ENCODE results near the gene RSBN1L.
"Not testable (repeated sequence)": the region's sequence is repeated elsewhere in the genome, so short reads cannot be mapped to it uniquely, and the experiment has no call there.

The RSBN1L gene

DNA sequence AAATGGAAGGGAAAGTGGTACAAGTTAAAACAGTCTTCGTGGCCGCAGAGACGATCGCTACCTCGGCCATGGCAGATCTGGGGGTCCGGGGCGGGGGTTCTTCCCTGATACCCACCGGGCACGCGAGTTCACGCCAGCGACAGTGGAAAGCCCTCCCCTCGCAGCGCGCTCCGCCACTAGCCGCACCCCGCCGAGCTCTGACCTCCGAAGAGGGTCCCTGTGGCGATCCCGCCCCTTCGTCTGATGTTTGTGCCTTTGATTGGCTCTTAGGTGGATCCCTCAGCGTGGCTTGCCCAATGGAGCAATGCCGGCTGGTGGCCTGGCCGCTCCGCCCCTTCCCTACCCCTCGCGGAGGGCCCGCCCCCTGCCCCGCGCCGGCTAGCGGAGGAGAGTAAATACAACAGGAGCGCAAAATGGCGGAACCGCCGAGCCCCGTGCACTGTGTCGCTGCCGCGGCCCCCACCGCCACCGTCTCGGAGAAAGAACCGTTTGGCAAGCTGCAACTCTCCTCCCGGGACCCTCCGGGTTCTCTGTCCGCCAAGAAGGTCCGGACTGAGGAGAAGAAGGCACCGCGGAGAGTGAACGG is at the start of gene RSBN1L:
Gene RSBN1L (plus strand): TSS at position 403 of the 586 bp plus-strand sequence. CDS start 11 bp downstream, at position 414.
- peaks cover under 1% of the 10 kb centered on the region; the same call in 1 of the 2 replicates for H3K36me3 ChIP-seq (ENCODE audit: control insufficient read depth, insufficient read depth, low read length)
- H3K4me3 ChIP-seq (ENCODE audit: low read depth, low read length), result peak within 1 kb of the TSS; percentile 99
- H3K9ac ChIP-seq (ENCODE audit: low read length), result peak within 1 kb of the TSS; percentile 97
- H3K9me3 ChIP-seq (ENCODE audit: control insufficient read depth, insufficient read depth, low read depth, low read length), result no peaks in the 10 kb centered on the region
- peaks cover 16% of the 10 kb centered on the region for H3K4me1 ChIP-seq (ENCODE audit: control insufficient read depth, insufficient read depth, low read length)
- peak within 1 kb of the TSS; percentile 88 for H3K27ac ChIP-seq (ENCODE audit: low read depth, low read length)
- H3K27me3 ChIP-seq (ENCODE audit: control insufficient read depth, insufficient read depth, low read length), result no peaks in the 10 kb centered on the region

DNA sequence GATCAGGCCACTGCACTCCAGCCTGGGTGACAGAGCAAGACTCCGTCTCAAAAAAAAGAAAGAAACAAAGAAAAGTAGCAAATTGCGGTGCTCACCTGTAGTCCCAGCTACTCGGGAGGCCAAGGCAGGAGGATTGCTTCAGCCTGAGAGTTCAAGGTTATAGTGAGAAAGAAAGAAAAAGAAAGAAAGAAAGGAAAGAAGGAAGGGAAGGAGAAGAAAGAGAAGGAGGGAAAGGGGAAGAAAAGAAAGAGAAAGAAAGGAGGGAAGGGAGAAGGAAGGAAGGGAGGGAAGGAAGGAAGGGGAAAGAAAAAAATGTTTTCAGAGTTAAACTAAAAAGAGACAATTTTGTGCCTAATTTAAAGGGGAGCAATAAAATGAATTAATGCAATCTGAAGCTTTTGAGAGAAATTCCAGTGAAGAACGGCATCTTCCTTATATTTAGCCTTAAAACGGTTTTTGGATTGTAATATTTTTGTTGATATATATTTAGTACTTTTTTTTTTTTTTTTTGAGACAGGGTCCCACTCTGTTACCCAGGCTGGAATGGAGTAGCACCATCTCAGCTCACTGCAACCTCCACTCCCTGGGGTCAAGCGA is 47.4 kb upstream of the RSBN1L start:
- no peak overlapping the region for H3K27ac ChIP-seq (ENCODE audit: low read depth, low read length)
- H3K4me1 ChIP-seq (ENCODE audit: control insufficient read depth, insufficient read depth, low read length), result no peaks in the 10 kb centered on the region
- H3K4me3 ChIP-seq (ENCODE audit: low read depth, low read length), result no peak overlapping the region
- H3K27me3 ChIP-seq (ENCODE audit: control insufficient read depth, insufficient read depth, low read length), result no peaks in the 10 kb centered on the region
- H3K9ac ChIP-seq (ENCODE audit: low read length), result no peak overlapping the region
- H3K36me3 ChIP-seq (ENCODE audit: control insufficient read depth, insufficient read depth, low read length), result peaks cover 43% of the 10 kb centered on the region
- no peaks in the 10 kb centered on the region for H3K9me3 ChIP-seq (ENCODE audit: control insufficient read depth, insufficient read depth, low read depth, low read length)

DNA sequence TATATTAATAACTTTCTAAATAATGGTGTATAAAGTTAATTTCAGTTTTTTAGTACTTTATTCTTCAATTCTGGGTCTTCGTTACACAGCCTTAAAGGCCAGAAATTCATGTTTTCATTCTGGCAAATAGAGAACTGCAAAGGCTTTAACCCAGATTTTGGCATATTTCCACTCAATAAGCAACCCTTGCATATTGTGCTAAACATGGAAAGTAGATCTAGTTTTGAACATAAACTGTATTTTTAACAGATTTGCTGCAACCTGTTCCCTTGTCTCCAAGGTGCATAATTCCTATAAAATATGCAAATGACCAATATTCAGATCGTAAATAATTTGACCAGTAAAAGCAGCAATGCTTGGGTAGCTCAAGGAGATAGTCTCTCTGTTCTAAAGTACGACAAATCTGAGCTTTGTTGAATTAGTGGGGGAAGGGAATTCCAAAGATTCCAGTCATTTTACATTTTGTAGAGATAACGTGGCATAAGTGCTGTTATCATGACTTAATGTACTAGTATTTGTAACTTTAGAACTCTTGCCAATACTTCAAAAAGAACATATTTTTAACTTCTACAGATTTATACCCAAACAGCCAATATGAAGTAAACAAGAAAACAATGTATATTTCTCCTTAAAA is 46.4 kb upstream of the RSBN1L start:
- H3K36me3 ChIP-seq (ENCODE audit: control insufficient read depth, insufficient read depth, low read length), result peaks cover 42% of the 10 kb centered on the region

DNA sequence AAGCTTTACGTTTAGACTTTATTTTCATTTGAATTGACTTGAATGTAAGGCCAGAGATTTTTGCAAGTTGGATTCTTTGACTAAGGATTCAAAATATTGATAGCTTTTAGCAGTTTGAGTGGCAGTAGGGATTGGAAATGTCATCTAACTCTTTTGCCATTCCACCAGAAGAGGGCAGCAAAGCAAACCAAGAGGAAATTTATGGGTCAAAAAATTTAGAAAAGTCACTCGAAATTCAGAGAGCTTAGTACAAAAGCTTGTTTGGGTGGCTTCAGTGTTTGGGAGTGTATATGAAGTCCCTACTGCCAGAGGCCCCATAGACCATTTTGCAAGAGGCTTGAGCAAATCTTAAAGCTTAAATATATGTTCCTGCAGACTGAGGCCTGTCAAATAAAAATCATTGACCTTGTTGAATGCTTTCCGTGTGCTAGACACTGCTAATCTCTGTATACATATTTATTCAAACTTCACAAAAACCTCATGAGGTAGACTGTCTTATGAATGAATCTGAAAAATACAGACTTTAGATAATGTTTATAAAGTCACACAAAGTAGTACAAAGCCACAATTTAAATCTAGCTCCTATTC is 44.6 kb upstream of the RSBN1L start:
- Histone ChIP-seq H3K9ac (ENCODE audit: low read length) (no peak overlapping the region), H3K9me3 (ENCODE audit: control insufficient read depth, insufficient read depth, low read depth, low read length) (no peaks in the 10 kb centered on the region), H3K27ac (ENCODE audit: low read depth, low read length) (no peak overlapping the region), H3K27me3 (ENCODE audit: control insufficient read depth, insufficient read depth, low read length) (no peaks in the 10 kb centered on the region), H3K4me3 (ENCODE audit: low read depth, low read length) (no peak overlapping the region), H3K4me1 (ENCODE audit: control insufficient read depth, insufficient read depth, low read length) (no peaks in the 10 kb centered on the region), H3K36me3 (ENCODE audit: control insufficient read depth, insufficient read depth, low read length) (peaks cover 47% of the 10 kb centered on the region)

More for the DNA sequence above, 46.4 kb upstream of the RSBN1L start:
- Histone ChIP-seq H3K9me3 (ENCODE audit: control insufficient read depth, insufficient read depth, low read depth, low read length) (no peaks in the 10 kb centered on the region), H3K9ac (ENCODE audit: low read length) (no peak overlapping the region), H3K27ac (ENCODE audit: low read depth, low read length) (no peak overlapping the region), H3K4me1 (ENCODE audit: control insufficient read depth, insufficient read depth, low read length) (no peaks in the 10 kb centered on the region), H3K4me3 (ENCODE audit: low read depth, low read length) (no peak overlapping the region), H3K27me3 (ENCODE audit: control insufficient read depth, insufficient read depth, low read length) (no peaks in the 10 kb centered on the region)

DNA sequence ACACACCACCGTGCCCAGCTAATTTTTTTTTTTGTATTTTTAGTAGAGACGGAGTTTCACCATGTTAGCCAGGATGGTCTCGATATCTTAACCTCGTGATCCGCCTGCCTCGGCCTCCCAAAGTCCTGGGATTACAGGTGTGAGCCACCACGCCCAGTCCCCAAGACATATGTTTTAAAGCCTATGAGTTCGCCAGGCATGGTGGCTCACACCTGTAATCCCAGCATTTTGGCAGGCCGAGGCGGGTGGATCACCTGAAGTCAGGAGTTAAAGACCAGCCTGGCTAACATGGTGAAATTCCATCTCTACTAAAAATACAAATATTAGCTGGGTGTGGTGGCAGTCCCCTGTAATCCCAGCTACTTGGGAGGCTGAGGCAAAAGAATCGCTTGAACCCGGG is 43.4 kb upstream of the RSBN1L start:
- peaks cover 47% of the 10 kb centered on the region for H3K36me3 ChIP-seq (ENCODE audit: control insufficient read depth, insufficient read depth, low read length)
- not testable (repeated sequence) for H3K27ac ChIP-seq (ENCODE audit: low read depth, low read length); H3K9ac ChIP-seq (ENCODE audit: low read length)

DNA sequence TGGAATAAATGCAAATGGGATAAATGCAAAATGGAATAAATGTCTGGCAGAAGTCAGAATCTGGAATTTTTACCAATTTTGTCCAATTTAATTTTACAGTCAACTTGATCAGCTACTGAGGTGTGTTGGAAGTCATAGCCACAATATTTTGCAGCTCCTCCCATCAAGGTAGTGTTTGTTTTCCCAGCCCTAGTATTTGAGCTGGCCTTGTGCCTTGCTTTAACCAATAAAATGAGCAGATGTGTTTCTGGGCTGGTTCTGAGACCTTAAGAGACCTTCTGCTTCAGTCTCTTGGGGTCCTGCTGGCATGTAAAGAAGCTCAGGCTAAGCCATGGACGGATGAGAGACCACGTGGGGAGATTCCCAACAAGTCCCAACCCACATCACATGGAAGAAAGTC is 42.7 kb upstream of the RSBN1L start:
- H3K27me3 ChIP-seq (ENCODE audit: control insufficient read depth, insufficient read depth, low read length), result no peaks in the 10 kb centered on the region
- no peaks in the 10 kb centered on the region for H3K4me1 ChIP-seq (ENCODE audit: control insufficient read depth, insufficient read depth, low read length)
- no peaks in the 10 kb centered on the region for H3K9me3 ChIP-seq (ENCODE audit: control insufficient read depth, insufficient read depth, low read depth, low read length)
- H3K27ac ChIP-seq (ENCODE audit: low read depth, low read length), result no peak overlapping the region
- no peak overlapping the region for H3K9ac ChIP-seq (ENCODE audit: low read length)
- no peak overlapping the region for H3K4me3 ChIP-seq (ENCODE audit: low read depth, low read length)
- peaks cover 54% of the 10 kb centered on the region for H3K36me3 ChIP-seq (ENCODE audit: control insufficient read depth, insufficient read depth, low read length)

More for the DNA sequence above, 43.4 kb upstream of the RSBN1L start:
- not testable (repeated sequence) for H3K4me1 ChIP-seq (ENCODE audit: control insufficient read depth, insufficient read depth, low read length); H3K4me3 ChIP-seq (ENCODE audit: low read depth, low read length); H3K27me3 ChIP-seq (ENCODE audit: control insufficient read depth, insufficient read depth, low read length); H3K9me3 ChIP-seq (ENCODE audit: control insufficient read depth, insufficient read depth, low read depth, low read length)

DNA sequence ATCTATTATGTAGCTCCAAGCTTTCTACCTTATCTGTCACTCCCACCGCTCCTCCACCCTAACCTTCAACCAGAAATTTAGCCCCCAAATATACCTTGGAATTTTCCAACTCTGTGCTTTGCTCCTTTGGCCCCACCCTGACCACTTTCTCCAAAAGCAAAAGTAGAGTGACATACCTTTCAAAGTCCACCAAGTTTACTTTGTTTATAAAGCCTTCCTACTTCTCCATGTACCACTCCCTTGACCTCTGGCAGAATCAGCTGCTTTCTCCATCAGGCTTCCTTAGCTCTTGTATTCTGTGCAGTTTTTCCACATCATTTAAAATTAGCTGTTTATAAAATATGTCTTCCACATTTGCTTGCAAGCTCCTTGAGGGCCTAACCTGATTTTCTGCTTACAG is 40.9 kb upstream of the RSBN1L start:
- Histone ChIP-seq H3K27me3 (ENCODE audit: control insufficient read depth, insufficient read depth, low read length) (no peaks in the 10 kb centered on the region), H3K4me3 (ENCODE audit: low read depth, low read length) (no peak overlapping the region), H3K27ac (ENCODE audit: low read depth, low read length) (no peak overlapping the region), H3K36me3 (ENCODE audit: control insufficient read depth, insufficient read depth, low read length) (peaks cover 60% of the 10 kb centered on the region), H3K9me3 (ENCODE audit: control insufficient read depth, insufficient read depth, low read depth, low read length) (no peaks in the 10 kb centered on the region), H3K9ac (ENCODE audit: low read length) (no peak overlapping the region), H3K4me1 (ENCODE audit: control insufficient read depth, insufficient read depth, low read length) (no peaks in the 10 kb centered on the region)

DNA sequence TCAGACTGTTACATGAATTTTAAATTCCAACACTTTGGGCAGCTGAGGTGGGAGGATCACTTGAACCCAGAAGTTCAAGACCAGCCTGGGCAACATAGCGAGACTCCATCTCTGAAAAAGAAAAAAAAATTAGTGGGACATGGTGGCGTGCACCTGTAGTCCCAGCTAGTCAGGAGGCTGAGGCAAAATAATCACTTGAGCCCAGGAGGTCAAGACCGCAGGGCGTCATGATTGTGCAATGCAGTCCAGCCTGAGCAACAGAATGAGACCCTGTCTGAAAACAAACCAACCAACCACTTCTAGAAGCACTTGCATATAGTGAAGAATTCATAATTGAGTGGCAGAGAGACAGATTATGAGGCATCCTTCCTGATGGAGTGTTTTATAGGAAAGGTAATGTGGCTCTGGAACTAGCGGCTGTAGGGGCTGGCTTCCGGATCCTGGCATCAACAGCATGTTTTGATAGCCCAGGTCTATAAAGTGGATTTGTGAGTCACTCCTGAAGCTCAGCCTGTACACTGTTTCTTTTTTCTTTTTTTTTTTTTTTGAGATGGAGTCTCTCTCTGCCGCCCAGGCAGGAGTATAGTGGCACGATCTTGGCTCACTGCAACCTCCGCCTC is 40.3 kb upstream of the RSBN1L start:
- Histone ChIP-seq H3K36me3 (ENCODE audit: control insufficient read depth, insufficient read depth, low read length) (peaks cover 60% of the 10 kb centered on the region), H3K27me3 (ENCODE audit: control insufficient read depth, insufficient read depth, low read length) (no peaks in the 10 kb centered on the region), H3K4me1 (ENCODE audit: control insufficient read depth, insufficient read depth, low read length) (no peaks in the 10 kb centered on the region), H3K9ac (ENCODE audit: low read length) (no peak overlapping the region), H3K9me3 (ENCODE audit: control insufficient read depth, insufficient read depth, low read depth, low read length) (no peaks in the 10 kb centered on the region), H3K4me3 (ENCODE audit: low read depth, low read length) (no peak overlapping the region), H3K27ac (ENCODE audit: low read depth, low read length) (no peak overlapping the region)

DNA sequence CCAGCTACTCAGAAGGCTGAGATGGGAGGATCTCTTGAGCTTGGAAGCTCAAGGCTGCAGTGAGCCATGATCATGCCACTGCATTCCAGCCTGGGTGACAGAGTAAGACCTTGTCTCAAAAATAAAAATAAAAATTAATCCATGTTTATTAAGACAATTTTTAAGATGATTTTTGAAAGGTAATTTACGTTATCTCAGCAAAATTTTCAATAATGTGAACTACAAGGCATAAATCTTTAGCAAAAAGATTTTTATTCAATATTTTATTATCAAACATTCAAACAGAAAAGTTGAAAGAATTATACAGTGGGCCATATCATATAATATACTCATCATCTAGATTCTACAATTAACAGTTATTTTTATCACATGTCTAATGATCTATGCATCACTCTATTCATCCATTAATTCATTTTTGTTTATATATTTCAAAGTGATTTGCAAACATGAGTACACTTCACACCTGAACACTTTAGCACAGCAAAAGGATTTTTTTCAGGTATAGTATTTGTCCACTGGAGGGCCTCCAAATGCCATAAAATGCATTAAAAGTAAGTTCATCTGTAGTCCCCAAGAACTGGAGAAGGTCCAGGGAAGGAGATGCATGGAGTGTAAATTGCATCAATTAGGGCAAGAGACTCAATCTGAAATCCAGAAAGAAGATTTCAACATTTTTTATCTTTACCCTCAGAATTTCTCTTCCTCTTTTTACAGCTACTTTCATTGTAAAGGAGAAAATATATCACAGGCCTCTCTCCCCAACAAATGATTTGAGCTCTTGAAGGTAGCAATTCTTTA is 38.6 kb upstream of the RSBN1L start:
- H3K27ac ChIP-seq (ENCODE audit: low read depth, low read length), result no peak overlapping the region
- no peak overlapping the region for H3K9ac ChIP-seq (ENCODE audit: low read length)
- H3K4me3 ChIP-seq (ENCODE audit: low read depth, low read length), result no peak overlapping the region
- peaks cover 61% of the 10 kb centered on the region for H3K36me3 ChIP-seq (ENCODE audit: control insufficient read depth, insufficient read depth, low read length)
- no peaks in the 10 kb centered on the region for H3K27me3 ChIP-seq (ENCODE audit: control insufficient read depth, insufficient read depth, low read length)
- no peaks in the 10 kb centered on the region for H3K9me3 ChIP-seq (ENCODE audit: control insufficient read depth, insufficient read depth, low read depth, low read length)
- H3K4me1 ChIP-seq (ENCODE audit: control insufficient read depth, insufficient read depth, low read length), result no peaks in the 10 kb centered on the region

DNA sequence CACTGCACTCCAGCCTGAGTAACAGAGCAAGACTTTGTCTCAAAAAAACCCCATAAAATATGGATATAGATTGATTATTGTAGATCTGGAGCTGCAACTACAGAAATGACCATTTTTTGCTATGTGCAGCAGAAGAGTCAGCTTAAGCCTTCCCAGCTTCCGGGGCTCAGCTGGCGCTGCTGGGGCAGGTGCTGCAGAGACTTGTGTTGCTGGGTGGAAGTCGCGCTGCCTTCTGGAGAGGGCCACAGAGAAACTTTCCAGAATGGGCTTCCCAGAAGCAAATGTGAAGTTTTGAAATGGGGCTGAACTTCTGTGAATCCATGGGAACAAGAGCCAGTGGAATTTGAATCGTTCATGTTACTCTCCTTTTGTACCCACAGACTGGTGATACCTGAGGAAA is 37.3 kb upstream of the RSBN1L start:
- peaks cover 50% of the 10 kb centered on the region for H3K36me3 ChIP-seq (ENCODE audit: control insufficient read depth, insufficient read depth, low read length)
- H3K9ac ChIP-seq (ENCODE audit: low read length), result no peak overlapping the region
- no peak overlapping the region for H3K4me3 ChIP-seq (ENCODE audit: low read depth, low read length)
- H3K4me1 ChIP-seq (ENCODE audit: control insufficient read depth, insufficient read depth, low read length), result no peaks in the 10 kb centered on the region
- no peak overlapping the region for H3K27ac ChIP-seq (ENCODE audit: low read depth, low read length)
- no peaks in the 10 kb centered on the region for H3K9me3 ChIP-seq (ENCODE audit: control insufficient read depth, insufficient read depth, low read depth, low read length)
- no peaks in the 10 kb centered on the region for H3K27me3 ChIP-seq (ENCODE audit: control insufficient read depth, insufficient read depth, low read length)
